K562 (cell line): ENCODE data around the gene GCSAM. TPM values are rescaled to one million over a fixed set of nuclear protein-coding genes. Genes with fewer than 3 reads are reported as not detected.

Source experiments
- ERF ChIP-seq: fragments of 450-650 bp; formaldehyde crosslinking; IDR thresholded peaks from 2 replicates; pipeline ENCODE4 v1.4.0; 2020; ENCODE audit warnings: mild to moderate bottlenecking, mixed read lengths
- GTF2A2 ChIP-seq: IDR thresholded peaks from 2 replicates; pipeline ENCODE4 v1.6.1; 2016; ENCODE audit warnings: mild to moderate bottlenecking, missing genetic modification characterization, missing compliant biosample characterization
- HMG20A ChIP-seq: fragments of 450-650 bp; formaldehyde crosslinking; conservative IDR thresholded peaks from 2 replicates; pipeline ENCODE4 v1.4.0; 2020; ENCODE audit warnings: mild to moderate bottlenecking, mixed read lengths
- SMAD3 ChIP-seq: fragments of 450-650 bp; formaldehyde crosslinking; conservative IDR thresholded peaks from 2 replicates; pipeline ENCODE4 v1.4.0; 2020; ENCODE audit warnings: mild to moderate bottlenecking
- TARDBP ChIP-seq: fragments of 450-650 bp; IDR thresholded peaks from 2 replicates; pipeline ENCODE4 v1.6.1; 2016
- ZBTB8A ChIP-seq: fragments of 450-650 bp; IDR thresholded peaks from 2 replicates; pipeline ENCODE4 v1.6.1; 2018; ENCODE audit warnings: mild to moderate bottlenecking, moderate library complexity; ENCODE audit not compliant: partially characterized antibody
- polyA plus RNA-seq, 8 experiments: library from polyadenylated mRNA; depleted of rRNA in 4 of 8; stranded (reverse) in 5 of 8; unstranded in 3 of 8; fragments of >200 nt; fragmentation: Nextera tagmentation in 2 of 8; fragmentation: Illumina TruSeq in 1 of 8; extraction: Ambion mirVana in 2 of 8; extraction: Trizol in 1 of 8; gene quantifications; 2 replicates each; pipeline versions ENCODE4 v1.2.1 to v1.2.3, GENCODE V29; 2011 to 2014; ENCODE audit warnings: inconsistent platforms in 1 of 8, missing spikeins in 1 of 8
- total RNA-seq, 7 experiments: library from RNA; depleted of rRNA in 6 of 7; stranded (reverse); fragments of >200 nt in 6 of 7; fragmentation: Illumina TruSeq in 2 of 7; extraction: Trizol in 2 of 7; gene quantifications; 2 replicates each; pipeline versions ENCODE4 v1.2.1 to v1.2.3, GENCODE V29; 2011 to 2021; ENCODE audit warnings: low replicate concordance in 1 of 7
- TF ChIP-seq, protein P1 (sequence below): sonication (generic); formaldehyde crosslinking; IDR thresholded peaks from 2 replicates; pipeline ENCODE4 v1.8.0; 2022; ENCODE audit warnings: mild to moderate bottlenecking, low read depth, missing genetic modification reagents
- TF ChIP-seq, protein P2 (sequence below): fragments of 250-450 bp; sonication (Bioruptor Pico); IDR thresholded peaks from 2 replicates; pipeline ENCODE4 v1.5.0; 2021; ENCODE audit warnings: mild to moderate bottlenecking, moderate library complexity

Gene GCSAM
- total and polyA plus RNA-seq, 9 of the 15 experiments (the other 6 are each of a cell fraction or from before 2014, with no cell fraction given) = 0.10 TPM; not detected in 8

DNA sequence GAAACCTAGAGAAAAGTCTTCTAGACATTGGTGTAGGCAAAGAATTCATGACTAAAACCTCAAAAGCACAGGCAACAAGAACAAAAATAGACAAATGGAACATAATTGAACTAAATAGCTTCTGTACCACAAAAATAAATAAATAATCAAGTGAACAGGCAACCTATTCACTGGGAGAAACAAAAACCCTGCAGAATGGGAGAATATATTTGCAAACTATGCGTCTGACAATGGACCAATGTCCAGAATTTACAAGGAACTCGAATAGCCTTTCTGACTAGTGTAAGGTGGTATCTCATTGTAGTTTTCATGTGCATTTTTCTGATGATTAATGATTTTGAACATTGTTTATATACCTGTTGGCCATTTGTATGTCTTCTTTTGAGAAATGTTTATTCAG lies 37.0 kb upstream of the GCSAM start (continued):
- TF ChIP-seq, protein P1, sequence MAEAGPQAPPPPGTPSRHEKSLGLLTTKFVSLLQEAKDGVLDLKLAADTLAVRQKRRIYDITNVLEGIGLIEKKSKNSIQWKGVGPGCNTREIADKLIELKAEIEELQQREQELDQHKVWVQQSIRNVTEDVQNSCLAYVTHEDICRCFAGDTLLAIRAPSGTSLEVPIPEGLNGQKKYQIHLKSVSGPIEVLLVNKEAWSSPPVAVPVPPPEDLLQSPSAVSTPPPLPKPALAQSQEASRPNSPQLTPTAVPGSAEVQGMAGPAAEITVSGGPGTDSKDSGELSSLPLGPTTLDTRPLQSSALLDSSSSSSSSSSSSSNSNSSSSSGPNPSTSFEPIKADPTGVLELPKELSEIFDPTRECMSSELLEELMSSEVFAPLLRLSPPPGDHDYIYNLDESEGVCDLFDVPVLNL (CRISPR knock-in tag) = no peak
- TF ChIP-seq TARDBP = no peak
- TF ChIP-seq HMG20A = no peak
- no peak for TF ChIP-seq ERF (CRISPR knock-in tag)
- no peak for TF ChIP-seq SMAD3 (CRISPR knock-in tag)
- no peak for TF ChIP-seq ZBTB8A
- TF ChIP-seq GTF2A2 (tag) = no peak
- TF ChIP-seq, protein P2, sequence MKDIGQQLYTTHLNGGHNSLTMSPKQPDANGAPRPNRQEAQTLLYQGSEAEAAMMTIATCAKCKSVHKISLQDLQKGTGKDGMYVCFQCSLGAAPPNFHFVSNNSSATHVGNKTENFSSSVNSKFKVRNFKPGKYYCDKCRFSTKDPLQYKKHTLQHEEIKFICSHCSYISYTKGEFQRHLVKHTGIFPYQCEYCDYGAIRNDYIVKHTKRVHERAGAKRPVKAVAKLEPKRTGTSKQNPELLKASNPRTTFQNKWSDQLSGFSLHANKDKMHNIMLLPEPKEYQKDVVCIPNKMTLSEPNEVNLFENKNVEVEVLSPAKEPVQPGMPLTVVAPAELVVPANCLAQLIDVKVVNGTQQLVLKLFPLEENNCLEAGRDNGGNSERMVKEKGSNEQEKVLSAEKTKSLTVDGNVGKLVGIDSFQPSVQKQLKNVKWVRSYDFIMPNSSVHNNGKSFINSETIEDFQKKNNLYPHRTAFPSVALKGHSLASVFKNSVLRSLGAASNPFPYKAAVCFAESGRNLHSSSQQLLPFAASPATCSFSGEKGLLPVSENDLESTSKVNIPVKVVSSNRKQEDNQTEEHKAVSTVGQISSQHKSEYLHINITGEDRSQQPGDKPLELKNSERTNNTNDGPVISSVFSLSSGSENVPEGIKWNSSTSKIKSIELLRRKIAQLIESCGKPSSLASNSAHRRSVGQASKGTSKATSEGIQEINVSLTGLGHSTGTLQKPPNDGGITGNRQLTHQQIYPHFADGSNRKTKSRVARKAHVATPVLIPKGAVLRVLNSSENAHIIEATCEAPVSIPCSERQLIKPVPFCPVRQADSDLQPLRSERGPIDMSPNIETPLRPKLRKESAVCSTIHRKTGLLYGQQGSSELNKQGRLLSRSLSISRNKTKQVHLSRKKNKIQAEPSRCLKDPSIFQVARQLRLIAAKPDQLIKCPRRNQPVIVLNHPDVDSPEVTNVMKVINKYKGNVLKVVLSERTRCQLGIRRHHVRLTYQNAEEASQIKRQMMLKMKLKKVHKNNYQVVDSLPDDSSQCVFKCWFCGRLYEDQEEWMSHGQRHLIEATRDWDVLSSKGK = no peak
